ENCODE measurements around the gene KCNQ5.

The KCNQ5 gene

GRCh38 chr6:72720464-72720863 is 98.6 kb downstream of the KCNQ5 start:
- Histone ChIP-seq H4K91ac (ENCODE audit: low read depth, low read length, poor library complexity) (no peak overlapping the region), H2BK5ac (ENCODE audit: low read length) (no peak overlapping the region), H3K4me3 (ENCODE audit: low read length in 2 of 2) (no peak overlapping the region), H3K27me3 (ENCODE audit: control insufficient read depth in 3 of 3, insufficient read depth in 3 of 3, low read depth in 1 of 3, low read length in 3 of 3) (no peaks in the 10 kb centered on the region), H3K18ac (ENCODE audit: low read length) (no peak overlapping the region), H3K27ac (replicated peaks; ENCODE audit: low read length) (no peak overlapping the region), H3K9ac (ENCODE audit: low read depth, low read length, poor library complexity) (no peak overlapping the region), H3K4me2 (ENCODE audit: insufficient read depth, low read length, poor library complexity, severe bottlenecking) (no peak overlapping the region), H2BK120ac (ENCODE audit: low read depth, low read length) (no peak overlapping the region), H3K23ac (ENCODE audit: low read depth, low read length, poor library complexity) (no peak overlapping the region), H3K14ac (ENCODE audit: low read length) (no peak overlapping the region), H2BK12ac (ENCODE audit: low read length) (no peak overlapping the region), H2BK15ac (ENCODE audit: low read length) (no peak overlapping the region), H3K9me3 (replicated peaks in 1 of 2; ENCODE audit: control insufficient read depth in 2 of 2, insufficient read depth in 1 of 2, low read depth in 1 of 2, low read length in 2 of 2) (no peaks in the 10 kb centered on the region), H4K8ac (ENCODE audit: low read depth, low read length) (no peak overlapping the region), H3K4me1 (ENCODE audit: control insufficient read depth in 2 of 2, insufficient read depth in 1 of 2, low read depth in 1 of 2, low read length in 2 of 2) (no peaks in the 10 kb centered on the region), H2AFZ (ENCODE audit: low read length) (no peak overlapping the region), H2AK5ac (ENCODE audit: low read depth, low read length) (no peak overlapping the region), H3K4ac (ENCODE audit: low read length) (no peak overlapping the region), H3K79me1 (ENCODE audit: low read depth, low read length) (no peaks in the 10 kb centered on the region), H3K36me3 (replicated peaks in 1 of 2; ENCODE audit: control insufficient read depth in 2 of 2, insufficient read depth in 2 of 2, low read length in 2 of 2) (no peaks in the 10 kb centered on the region)
- no CpG with 5 or more reads among the region's 2 CpGs for WGBS, 2 donors (ENCODE audit: extremely low coverage in 2 of 2, insufficient read length in 2 of 2, insufficient replicate concordance in 1 of 2)
- DNase-seq (ENCODE audit: low spot score) = no peak

- Histone ChIP-seq H2BK15ac (ENCODE audit: low read length) (no peak overlapping the region), H3K4ac (ENCODE audit: low read length) (no peak overlapping the region), H3K4me3 (ENCODE audit: low read length in 2 of 2) (no peak overlapping the region), H3K14ac (ENCODE audit: low read length) (no peak overlapping the region), H3K79me1 (ENCODE audit: low read depth, low read length) (no peaks in the 10 kb centered on the region), H3K23ac (ENCODE audit: low read depth, low read length, poor library complexity) (no peak overlapping the region), H2BK12ac (ENCODE audit: low read length) (no peak overlapping the region), H2AK5ac (ENCODE audit: low read depth, low read length) (no peak overlapping the region), H3K36me3 (replicated peaks in 1 of 2; ENCODE audit: control insufficient read depth in 2 of 2, insufficient read depth in 2 of 2, low read length in 2 of 2) (no peaks in the 10 kb centered on the region), H3K27ac (replicated peaks; ENCODE audit: low read length) (no peak overlapping the region), H3K18ac (ENCODE audit: low read length) (no peak overlapping the region), H2BK5ac (ENCODE audit: low read length) (no peak overlapping the region), H4K8ac (ENCODE audit: low read depth, low read length) (no peak overlapping the region), H3K4me1 (ENCODE audit: control insufficient read depth in 2 of 2, insufficient read depth in 1 of 2, low read depth in 1 of 2, low read length in 2 of 2) (no peaks in the 10 kb centered on the region), H3K27me3 (ENCODE audit: control insufficient read depth in 3 of 3, insufficient read depth in 3 of 3, low read depth in 1 of 3, low read length in 3 of 3) (no peaks in the 10 kb centered on the region), H3K9me3 (replicated peaks in 1 of 2; ENCODE audit: control insufficient read depth in 2 of 2, insufficient read depth in 1 of 2, low read depth in 1 of 2, low read length in 2 of 2) (no peaks in the 10 kb centered on the region), H2BK120ac (ENCODE audit: low read depth, low read length) (no peak overlapping the region), H4K91ac (ENCODE audit: low read depth, low read length, poor library complexity) (no peak overlapping the region), H3K4me2 (ENCODE audit: insufficient read depth, low read length, poor library complexity, severe bottlenecking) (no peak overlapping the region), H3K9ac (ENCODE audit: low read depth, low read length, poor library complexity) (no peak overlapping the region), H2AFZ (ENCODE audit: low read length) (no peak overlapping the region)
- DNase-seq (ENCODE audit: low spot score) = no peak
These were observed 99.5 kb downstream of the KCNQ5 start for GRCh38 chr6:72721346-72721745.

- no peak overlapping the region for H3K4me2 ChIP-seq (ENCODE audit: insufficient read depth, low read length, poor library complexity, severe bottlenecking)
- no peaks in the 10 kb centered on the region for H3K4me1 ChIP-seq (ENCODE audit: control insufficient read depth in 2 of 2, insufficient read depth in 1 of 2, low read depth in 1 of 2, low read length in 2 of 2)
- no peak overlapping the region for H3K18ac ChIP-seq (ENCODE audit: low read length)
- no peak overlapping the region for H3K27ac ChIP-seq (replicated peaks; ENCODE audit: low read length)
- no peak overlapping the region for H3K9ac ChIP-seq (ENCODE audit: low read depth, low read length, poor library complexity)
- H2BK12ac ChIP-seq (ENCODE audit: low read length) = no peak overlapping the region
- H3K23ac ChIP-seq (ENCODE audit: low read depth, low read length, poor library complexity) = no peak overlapping the region
- H3K4ac ChIP-seq (ENCODE audit: low read length) = no peak overlapping the region
- no peak overlapping the region for H2BK5ac ChIP-seq (ENCODE audit: low read length)
- no peak overlapping the region for H2BK120ac ChIP-seq (ENCODE audit: low read depth, low read length)
- no peak overlapping the region for H4K8ac ChIP-seq (ENCODE audit: low read depth, low read length)
- no peak overlapping the region for H2BK15ac ChIP-seq (ENCODE audit: low read length)
- no peaks in the 10 kb centered on the region for H3K36me3 ChIP-seq (replicated peaks in 1 of 2; ENCODE audit: control insufficient read depth in 2 of 2, insufficient read depth in 2 of 2, low read length in 2 of 2)
- H3K79me1 ChIP-seq (ENCODE audit: low read depth, low read length) = no peaks in the 10 kb centered on the region
- H4K91ac ChIP-seq (ENCODE audit: low read depth, low read length, poor library complexity) = no peak overlapping the region
- no CpG with 5 or more reads among the region's 2 CpGs for WGBS, 2 donors (ENCODE audit: extremely low coverage in 2 of 2, insufficient read length in 2 of 2, insufficient replicate concordance in 1 of 2)
- no peak overlapping the region for H3K14ac ChIP-seq (ENCODE audit: low read length)
- no peak overlapping the region for H3K4me3 ChIP-seq (ENCODE audit: low read length in 2 of 2)
- no peak overlapping the region for H2AK5ac ChIP-seq (ENCODE audit: low read depth, low read length)
- no peak for DNase-seq (ENCODE audit: low spot score)
- no peaks in the 10 kb centered on the region for H3K9me3 ChIP-seq (replicated peaks in 1 of 2; ENCODE audit: control insufficient read depth in 2 of 2, insufficient read depth in 1 of 2, low read depth in 1 of 2, low read length in 2 of 2)
- H2AFZ ChIP-seq (ENCODE audit: low read length) = no peak overlapping the region
- no peaks in the 10 kb centered on the region for H3K27me3 ChIP-seq (ENCODE audit: control insufficient read depth in 3 of 3, insufficient read depth in 3 of 3, low read depth in 1 of 3, low read length in 3 of 3)
These were observed 102.7 kb downstream of the KCNQ5 start for GRCh38 chr6:72724545-72724944.

GRCh38 chr6:72728706-72729343 is 107.0 kb downstream of the KCNQ5 start:
- H2AK5ac ChIP-seq (ENCODE audit: low read depth, low read length) = no peak overlapping the region
- H3K9me3 ChIP-seq (replicated peaks in 1 of 2; ENCODE audit: control insufficient read depth in 2 of 2, insufficient read depth in 1 of 2, low read depth in 1 of 2, low read length in 2 of 2) = no peaks in the 10 kb centered on the region
- no peak overlapping the region for H4K91ac ChIP-seq (ENCODE audit: low read depth, low read length, poor library complexity)
- H3K4me3 ChIP-seq (ENCODE audit: low read length in 2 of 2) = no peak overlapping the region
- H3K79me1 ChIP-seq (ENCODE audit: low read depth, low read length) = no peaks in the 10 kb centered on the region
- no peak overlapping the region for H2AFZ ChIP-seq (ENCODE audit: low read length)
- no CpG with 5 or more reads among the region's 3 CpGs for WGBS, 2 donors (ENCODE audit: extremely low coverage in 2 of 2, insufficient read length in 2 of 2, insufficient replicate concordance in 1 of 2)
- no peak overlapping the region for H3K4ac ChIP-seq (ENCODE audit: low read length)
- H3K23ac ChIP-seq (ENCODE audit: low read depth, low read length, poor library complexity) = no peak overlapping the region
- H3K36me3 ChIP-seq (replicated peaks in 1 of 2; ENCODE audit: control insufficient read depth in 2 of 2, insufficient read depth in 2 of 2, low read length in 2 of 2) = no peaks in the 10 kb centered on the region
- H3K27ac ChIP-seq (replicated peaks; ENCODE audit: low read length) = no peak overlapping the region
- no peak overlapping the region for H2BK12ac ChIP-seq (ENCODE audit: low read length)
- H3K4me2 ChIP-seq (ENCODE audit: insufficient read depth, low read length, poor library complexity, severe bottlenecking) = no peak overlapping the region
- no peak overlapping the region for H3K18ac ChIP-seq (ENCODE audit: low read length)
- H2BK5ac ChIP-seq (ENCODE audit: low read length) = no peak overlapping the region
- H2BK15ac ChIP-seq (ENCODE audit: low read length) = no peak overlapping the region
- H3K4me1 ChIP-seq (ENCODE audit: control insufficient read depth in 2 of 2, insufficient read depth in 1 of 2, low read depth in 1 of 2, low read length in 2 of 2) = no peaks in the 10 kb centered on the region
- no peaks in the 10 kb centered on the region for H3K27me3 ChIP-seq (ENCODE audit: control insufficient read depth in 3 of 3, insufficient read depth in 3 of 3, low read depth in 1 of 3, low read length in 3 of 3)
- DNase-seq (ENCODE audit: low spot score) = no peak
- no peak overlapping the region for H2BK120ac ChIP-seq (ENCODE audit: low read depth, low read length)
- H3K9ac ChIP-seq (ENCODE audit: low read depth, low read length, poor library complexity) = no peak overlapping the region
- no peak overlapping the region for H3K14ac ChIP-seq (ENCODE audit: low read length)
- H4K8ac ChIP-seq (ENCODE audit: low read depth, low read length) = no peak overlapping the region
